ENCODE measurements around the gene TVP23B.
"Not testable (repeated sequence)": the region's sequence is repeated elsewhere in the genome, so short reads cannot be mapped to it uniquely, and the experiment has no call there.

Gene TVP23B

GRCh38 chr17:18816489-18817371 is 35.7 kb downstream of the TVP23B start:
- peaks cover 12% of the 10 kb centered on the region for H3K9me3 Mint-ChIP-seq
- H3K36me3 Mint-ChIP-seq (ENCODE audit: low read depth); H3K27ac Mint-ChIP-seq; H3K4me1 Mint-ChIP-seq; H3K4me3 Mint-ChIP-seq; H3K27me3 Mint-ChIP-seq (ENCODE audit: low read depth, poor library complexity): not testable (repeated sequence)
- TF ChIP-seq CTCF (IDR thresholded peaks at IDR 0.05), result peak; percentile 66
- DNase-seq, result peak; percentile 29

- not testable (repeated sequence) for H3K36me3 Mint-ChIP-seq (ENCODE audit: low read depth); H3K4me1 Mint-ChIP-seq; H3K27ac Mint-ChIP-seq; DNase-seq; H3K27me3 Mint-ChIP-seq (ENCODE audit: low read depth, poor library complexity); H3K9me3 Mint-ChIP-seq; H3K4me3 Mint-ChIP-seq
Measured at GRCh38 chr17:18821430-18821829, 40.4 kb downstream of the TVP23B start.

GRCh38 chr17:18827613-18828012 is 46.6 kb downstream of the TVP23B start:
- DNase-seq; H3K9me3 Mint-ChIP-seq; H3K36me3 Mint-ChIP-seq (ENCODE audit: low read depth); H3K4me3 Mint-ChIP-seq; H3K4me1 Mint-ChIP-seq; H3K27me3 Mint-ChIP-seq (ENCODE audit: low read depth, poor library complexity); H3K27ac Mint-ChIP-seq: not testable (repeated sequence)

- H3K4me3 Mint-ChIP-seq, result peak overlapping the region; percentile 41
- H3K9me3 Mint-ChIP-seq, result no peaks in the 10 kb centered on the region
- no peak for TF ChIP-seq CTCF (IDR thresholded peaks at IDR 0.05)
- peaks cover 2% of the 10 kb centered on the region for H3K27me3 Mint-ChIP-seq (ENCODE audit: low read depth, poor library complexity)
- H3K36me3 Mint-ChIP-seq (ENCODE audit: low read depth), result no peaks in the 10 kb centered on the region
- H3K4me1 Mint-ChIP-seq, result peaks cover 21% of the 10 kb centered on the region
- peak overlapping the region; percentile 97 for H3K27ac Mint-ChIP-seq
- DNase-seq, result no peak
Measured at GRCh38 chr17:18848501-18848900, 67.5 kb downstream of the TVP23B start.

GRCh38 chr17:18850679-18851078 is 69.7 kb downstream of the TVP23B start:
- DNase-seq, result no peak
- no peaks in the 10 kb centered on the region for H3K36me3 Mint-ChIP-seq (ENCODE audit: low read depth)
- no peak overlapping the region for H3K4me3 Mint-ChIP-seq
- peaks cover 32% of the 10 kb centered on the region for H3K4me1 Mint-ChIP-seq
- H3K9me3 Mint-ChIP-seq, result no peaks in the 10 kb centered on the region
- no peak for TF ChIP-seq CTCF (IDR thresholded peaks at IDR 0.05)
- peaks cover 2% of the 10 kb centered on the region for H3K27me3 Mint-ChIP-seq (ENCODE audit: low read depth, poor library complexity)
- peak overlapping the region; percentile 33 for H3K27ac Mint-ChIP-seq

GRCh38 chr17:18851201-18851600 is 70.2 kb downstream of the TVP23B start:
- H3K27ac Mint-ChIP-seq, result peak overlapping the region; percentile 33

More at GRCh38 chr17:18851201-18851600, 70.2 kb downstream of the TVP23B start:
- H3K36me3 Mint-ChIP-seq (ENCODE audit: low read depth), result no peaks in the 10 kb centered on the region
- H3K4me3 Mint-ChIP-seq, result no peak overlapping the region
- no peaks in the 10 kb centered on the region for H3K9me3 Mint-ChIP-seq
- peaks cover 2% of the 10 kb centered on the region for H3K27me3 Mint-ChIP-seq (ENCODE audit: low read depth, poor library complexity)
- no peak for DNase-seq
- TF ChIP-seq CTCF (IDR thresholded peaks at IDR 0.05), result no peak
- H3K4me1 Mint-ChIP-seq, result peaks cover 37% of the 10 kb centered on the region

All from nephron progenitor cell (in vitro differentiated cells).